Measurements from ENCODE around the gene MSI2. TPM values are rescaled to one million over a fixed set of nuclear protein-coding genes. Genes with fewer than 3 reads are reported as not detected.

Gene MSI2
- total and polyA plus RNA-seq, 2 donors (not counting 3 experiments of a cell fraction or from before 2014, with no cell fraction given), result 20.9 to 59.3 TPM

- Histone ChIP-seq H3K4me1 (ENCODE audit: control insufficient read depth, extremely low read depth, insufficient read depth, low read length) (no peaks in the 10 kb centered on the region), H3K4me3 (replicated peaks in 1 of 3; ENCODE audit: insufficient read depth in 1 of 3, low read depth in 1 of 3, low read length in 3 of 3) (no peak overlapping the region), H3K36me3 (ENCODE audit: control insufficient read depth in 2 of 2, extremely low read depth in 1 of 2, insufficient read depth in 2 of 2, low read length in 2 of 2) (no peaks in the 10 kb centered on the region), H3K9ac (replicated peaks; ENCODE audit: extremely low read depth, insufficient read depth, low read length) (no peak overlapping the region), H3K9me1 (replicated peaks; ENCODE audit: control insufficient read depth, extremely low read depth, insufficient read depth, low read length) (no peaks in the 10 kb centered on the region), H3K79me2 (ENCODE audit: control insufficient read depth, insufficient read depth, low read length) (no peaks in the 10 kb centered on the region), H4K20me1 (replicated peaks; ENCODE audit: control insufficient read depth, extremely low read depth, insufficient read depth, low read length) (no peaks in the 10 kb centered on the region), H3K9me3 (replicated peaks; ENCODE audit: control insufficient read depth, insufficient read depth, low read length) (no peaks in the 10 kb centered on the region), H3K27ac (ENCODE audit: insufficient read depth, low read depth, low read length) (no peak overlapping the region), H3K27me3 (ENCODE audit: control insufficient read depth in 2 of 2, insufficient read depth in 2 of 2, low read length in 2 of 2) (no peaks in the 10 kb centered on the region), H3K4me2 (ENCODE audit: insufficient read depth, low read length) (no peak overlapping the region), H2AFZ (ENCODE audit: low read depth, low read length) (no peak overlapping the region)
- dilution Hi-C loops (cut with MboI; ENCODE audit: extremely low pct_ligation_motif_present, low sequenced_read_pairs), result no loop called here
- DNase-seq (ENCODE audit: low read depth, low spot score) (no peak), FAIRE-seq (no peak)
- ChIA-PET CTCF (interaction anchor here (1.2 to 2.9 kb wide), 2 partner anchors 68 to 179 kb away, joined by 3 to 9 read pairs; no protein-coding TSS in a partner anchor), POLR2A (no interaction called here)
- BruUV-seq (replicated peaks), result no TSS peak
- intact Hi-C loops (cut with micrococcal nuclease), result no loop called here
- no peak for TF ChIP-seq POLR2AphosphoS5 (IDR thresholded peaks at IDR 0.05; ENCODE audit: insufficient read depth, low read depth, low read length)
- no peak for TF ChIP-seq GATA2 (IDR thresholded peaks at IDR 0.05; ENCODE audit: insufficient read depth, insufficient read length, low read depth, low read length)
- TF ChIP-seq FOS (IDR thresholded peaks at IDR 0.05; ENCODE audit: borderline replicate concordance, insufficient read depth, low read length), result no peak
- TF ChIP-seq CTCF (IDR thresholded peaks at IDR 0.05; ENCODE audit: extremely low read depth in 1 of 2, insufficient read depth in 1 of 2, low read depth in 1 of 2, low read length in 2 of 2), result no peak
- TF ChIP-seq MYC (IDR thresholded peaks at IDR 0.05; ENCODE audit: low read depth, low read length), result no peak
- no peak for TF ChIP-seq EZH2 (IDR thresholded peaks at IDR 0.05; ENCODE audit: borderline replicate concordance, low read depth, low read length, severe bottlenecking)
- no peak for TF ChIP-seq JUN (IDR thresholded peaks at IDR 0.05; ENCODE audit: borderline replicate concordance, insufficient read depth, insufficient read length, low read depth)
- TF ChIP-seq POLR2A (IDR thresholded peaks at IDR 0.05; ENCODE audit: low read depth, low read length), result no peak
- TF ChIP-seq MAX (IDR thresholded peaks at IDR 0.05; ENCODE audit: insufficient read depth, insufficient read length), result no peak
Observed at GRCh38 chr17:57603978-57604377, 347.7 kb downstream of the MSI2 start.

All from endothelial cell of umbilical vein (primary cell).